OCI-LY1 (cell line): ENCODE data around the gene MPV17L2.

Experiments used
- H2AFZ ChIP-seq: fragments of 200-600 bp; sonication (generic), shearing (Covaris generic); 2 replicates; pipeline ENCODE4 v1.6.0; 2014; ENCODE audit warnings: antibody characterized with exemption, mild to moderate bottlenecking, low read length
- H3F3A ChIP-seq: fragments of 200-600 bp; sonication (generic), shearing (Covaris generic); 2 replicates; pipeline ENCODE4 v1.6.0; 2014; ENCODE audit warnings: mild to moderate bottlenecking, antibody characterized with exemption, low read length, moderate library complexity; ENCODE audit not compliant: insufficient read depth
- H3K27ac ChIP-seq: fragments of 200-600 bp; sonication (generic); 2 replicates; pipeline ENCODE4 v1.5.1; 2014; ENCODE audit warnings: low read length, mixed run types, mild to moderate bottlenecking, low read depth; ENCODE audit not compliant: poor library complexity, severe bottlenecking
- H3K27me3 ChIP-seq: fragments of 200-600 bp; sonication (generic); 2 replicates; pipeline ENCODE4 v1.6.0; 2014; ENCODE audit warnings: antibody characterized with exemption, mild to moderate bottlenecking, low read length, moderate library complexity; ENCODE audit not compliant: insufficient read depth
- H3K36me3 ChIP-seq: fragments of 200-600 bp; sonication (generic); 2 replicates; pipeline ENCODE4 v1.6.1; 2014; ENCODE audit warnings: mild to moderate bottlenecking, antibody characterized with exemption, low read length, moderate library complexity, mixed read lengths; ENCODE audit not compliant: insufficient read depth
- H3K4me1 ChIP-seq: fragments of 200-600 bp; sonication (generic); 2 replicates; pipeline ENCODE4 v1.5.1; 2014; ENCODE audit warnings: mild to moderate bottlenecking, low read length, moderate library complexity; ENCODE audit not compliant: insufficient read depth, severe bottlenecking
- H3K4me2 ChIP-seq: fragments of 200-600 bp; sonication (generic), shearing (Covaris generic); 2 replicates; pipeline ENCODE4 v1.6.1; 2014; ENCODE audit warnings: low read length
- H3K4me3 ChIP-seq: fragments of 200-600 bp; sonication (generic); 2 replicates; pipeline ENCODE4 v1.5.1; 2014; ENCODE audit warnings: low read length, low read depth, mild to moderate bottlenecking, mixed read lengths; ENCODE audit not compliant: poor library complexity, severe bottlenecking
- H3K79me2 ChIP-seq: fragments of 200-600 bp; shearing (Covaris generic); 2 replicates; pipeline ENCODE4 v1.6.1; 2016; ENCODE audit warnings: mixed run types, low read length, mixed read lengths; ENCODE audit not compliant: insufficient read depth
- H3K9ac ChIP-seq: fragments of 200-600 bp; sonication (generic), shearing (Covaris generic); 2 replicates; pipeline ENCODE4 v1.6.1; 2014; ENCODE audit warnings: mild to moderate bottlenecking, low read length, mixed read lengths
- H3K9me2 ChIP-seq: fragments of 200-600 bp; sonication (generic), shearing (Covaris generic); 2 replicates; pipeline ENCODE4 v1.6.1; 2014; ENCODE audit warnings: low read depth, mild to moderate bottlenecking, low read length, mixed read lengths
- H3K9me3 ChIP-seq: fragments of 200-600 bp; shearing (Covaris generic); 2 replicates; pipeline ENCODE4 v1.6.1; 2014; ENCODE audit warnings: low read length, mixed read lengths
- H4K20me1 ChIP-seq: fragments of 200-600 bp; sonication (generic), shearing (Covaris generic); 2 replicates; pipeline ENCODE4 v1.6.0; 2016; ENCODE audit warnings: mild to moderate bottlenecking, low read length; ENCODE audit not compliant: insufficient read depth
- CTCF ChIP-seq: fragments of 200-600 bp; sonication (generic), shearing (Covaris generic); IDR thresholded peaks from 2 replicates; pipeline ENCODE4 v1.5.1; 2017; ENCODE audit warnings: mild to moderate bottlenecking, antibody characterized with exemption, low read length, moderate library complexity, mixed read lengths
- EZH2 ChIP-seq: fragments of 200-600 bp; sonication (generic), shearing (Covaris generic); IDR thresholded peaks from 2 replicates; pipeline ENCODE4 v1.8.0; 2017; ENCODE audit warnings: borderline replicate concordance, mixed run types, mild to moderate bottlenecking, antibody characterized with exemption, low read length, moderate library complexity, mixed read lengths

MPV17L2 gene

GRCh38 chr19:18194181-18194530 lies 1.1 kb downstream of the MPV17L2 start:
- Histone ChIP-seq H3K27me3 (no peaks in the 10 kb centered on the region), H3F3A (peaks cover 7% of the 10 kb centered on the region; the same call in 1 of the 2 replicates), H3K4me1 (peaks cover 38% of the 10 kb centered on the region), H3K9me3 (no peaks in the 10 kb centered on the region), H3K4me3 (peak overlapping the region; percentile 69), H2AFZ (no peak overlapping the region), H3K4me2 (peak overlapping the region; percentile 87), H3K9me2 (no peaks in the 10 kb centered on the region), H3K9ac (peak overlapping the region; percentile 68), H3K36me3 (peaks cover 33% of the 10 kb centered on the region; the same call in 1 of the 2 replicates), H3K79me2 (no peaks in the 10 kb centered on the region), H4K20me1 (no peaks in the 10 kb centered on the region), H3K27ac (peak overlapping the region; percentile 39)
- TF ChIP-seq CTCF, result no peak
- no peak for TF ChIP-seq EZH2

- Histone ChIP-seq H3K4me1 (peaks cover 38% of the 10 kb centered on the region), H3K9me3 (no peaks in the 10 kb centered on the region), H3K36me3 (peaks cover 38% of the 10 kb centered on the region; the same call in 1 of the 2 replicates), H3F3A (peaks cover 7% of the 10 kb centered on the region; the same call in 1 of the 2 replicates), H3K27ac (peak overlapping the region; percentile 80), H3K4me2 (peak overlapping the region; percentile 87), H3K4me3 (peak overlapping the region; percentile 69), H3K9ac (peak overlapping the region; percentile 68; the same call in 1 of the 2 replicates), H2AFZ (no peak overlapping the region), H3K27me3 (no peaks in the 10 kb centered on the region), H3K9me2 (no peaks in the 10 kb centered on the region), H4K20me1 (no peaks in the 10 kb centered on the region), H3K79me2 (no peaks in the 10 kb centered on the region)
- TF ChIP-seq EZH2 (no peak), CTCF (no peak)
Measured at GRCh38 chr19:18194554-18195238, 1.7 kb downstream of the MPV17L2 start.

- peaks cover 51% of the 10 kb centered on the region for H3K36me3 ChIP-seq
- H3K27ac ChIP-seq, result peak overlapping the region; percentile 80
- H3F3A ChIP-seq, result peaks cover 7% of the 10 kb centered on the region; the same call in 1 of the 2 replicates
- no peaks in the 10 kb centered on the region for H3K9me2 ChIP-seq
- no peak for TF ChIP-seq CTCF
- no peak for TF ChIP-seq EZH2
- peaks cover 34% of the 10 kb centered on the region for H3K4me1 ChIP-seq
- no peaks in the 10 kb centered on the region for H3K27me3 ChIP-seq
- no peak overlapping the region for H3K4me3 ChIP-seq
- H3K9me3 ChIP-seq, result no peaks in the 10 kb centered on the region
- H4K20me1 ChIP-seq, result no peaks in the 10 kb centered on the region
- H3K9ac ChIP-seq, result no peak overlapping the region
- H3K4me2 ChIP-seq, result no peak overlapping the region
- no peaks in the 10 kb centered on the region for H3K79me2 ChIP-seq
- no peak overlapping the region for H2AFZ ChIP-seq
Measured at GRCh38 chr19:18196511-18196845, 3.5 kb downstream of the MPV17L2 start.
